Renal cortical epithelial cell (primary cell): ENCODE measurements around the gene METTL15. TPM values are rescaled to one million over a fixed set of nuclear protein-coding genes. Genes with fewer than 3 reads are reported as not detected.
A peak's percentile ranks its signal among the peaks of the same experiment; 100 is the strongest.
"Not testable (repeated sequence)": the region's sequence is repeated elsewhere in the genome, so short reads cannot be mapped to it uniquely, and the experiment has no call there.

Source experiments
- DNase-seq: peaks from one replicate; pipeline ENCODE4 v3.0.0-alpha.2; 2011; ENCODE audit warnings: low read depth
- total RNA-seq: library from RNA; depleted of rRNA; stranded (reverse); fragments of >200 nt; gene quantifications from 2 replicates; pipeline ENCODE4 v1.2.3, GENCODE V29; 2014

Gene METTL15
- total RNA-seq, 1 donor from 2014 or later: 20.8 TPM

DNA sequence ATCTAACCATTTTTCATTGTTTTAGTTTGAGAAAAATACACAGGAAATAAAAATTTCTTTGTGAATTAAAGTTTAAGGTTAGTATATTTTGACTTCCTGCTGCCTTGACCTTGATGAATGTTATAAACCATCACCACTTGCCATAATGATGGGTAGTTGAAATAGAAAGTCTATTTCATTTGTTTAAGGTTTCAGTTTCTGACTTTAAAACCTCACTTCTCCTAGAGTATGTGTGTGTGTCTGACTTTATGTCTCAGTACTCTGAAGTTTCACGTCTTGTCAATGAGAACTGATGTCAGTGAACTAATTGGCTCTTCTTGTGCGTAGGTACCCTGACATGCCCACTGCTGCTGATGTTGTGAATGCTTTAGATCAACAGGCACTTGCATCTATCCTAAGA lies 188.2 kb downstream of the METTL15 start:
- DNase-seq: no peak

DNA sequence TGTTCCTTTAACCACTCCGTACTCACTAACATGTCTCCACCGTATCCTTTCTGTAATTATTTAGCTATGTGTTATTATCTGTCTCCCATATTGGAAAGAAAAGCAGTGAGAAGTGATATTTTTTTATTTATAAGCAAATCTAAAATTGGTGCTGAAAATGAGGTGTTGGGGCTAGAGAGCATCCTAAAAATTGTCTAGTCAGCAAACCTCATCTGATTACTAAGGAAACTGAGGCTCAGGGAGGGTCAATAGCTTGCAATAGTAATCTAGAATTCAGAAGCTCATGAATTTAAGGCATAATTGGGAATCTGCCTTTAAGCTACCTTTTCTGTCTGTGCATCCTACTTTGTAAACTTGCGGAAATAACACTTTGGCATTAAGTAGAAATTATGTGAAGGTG lies 190.0 kb downstream of the METTL15 start:
- DNase-seq: no peak

DNA sequence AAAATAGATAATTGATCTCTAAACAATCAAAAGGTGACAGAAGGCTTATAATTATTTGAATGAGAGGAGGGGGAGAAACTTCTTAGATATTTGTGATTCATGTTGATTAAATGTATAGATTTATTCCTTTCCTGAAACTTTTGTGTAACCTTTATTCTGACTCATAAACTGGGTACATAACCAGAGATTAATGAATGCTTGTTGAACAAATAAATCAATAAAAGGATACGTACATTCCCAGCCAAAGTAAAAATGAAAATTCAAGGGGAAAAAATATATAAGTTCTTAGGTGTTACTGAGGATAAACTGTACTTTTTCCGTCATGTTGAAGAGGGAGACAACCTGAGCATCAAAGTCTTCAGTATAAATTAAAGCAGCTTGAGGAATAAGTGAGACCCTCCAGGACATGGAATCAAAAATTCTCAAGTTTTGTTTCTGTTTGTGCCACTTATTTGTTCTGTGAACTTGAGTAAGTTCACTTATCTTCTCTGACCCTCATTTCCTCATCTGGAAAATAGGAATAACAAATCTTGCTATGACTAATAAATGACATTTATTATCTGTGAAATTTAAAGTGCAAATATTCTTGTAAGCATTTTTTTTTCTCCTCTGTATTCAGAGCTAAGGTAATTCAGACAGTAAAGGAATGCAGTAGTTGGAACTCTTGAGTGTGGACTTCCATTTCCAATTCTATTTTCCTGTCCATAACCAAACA lies 195.4 kb downstream of the METTL15 start:
- DNase-seq: no peak

DNA sequence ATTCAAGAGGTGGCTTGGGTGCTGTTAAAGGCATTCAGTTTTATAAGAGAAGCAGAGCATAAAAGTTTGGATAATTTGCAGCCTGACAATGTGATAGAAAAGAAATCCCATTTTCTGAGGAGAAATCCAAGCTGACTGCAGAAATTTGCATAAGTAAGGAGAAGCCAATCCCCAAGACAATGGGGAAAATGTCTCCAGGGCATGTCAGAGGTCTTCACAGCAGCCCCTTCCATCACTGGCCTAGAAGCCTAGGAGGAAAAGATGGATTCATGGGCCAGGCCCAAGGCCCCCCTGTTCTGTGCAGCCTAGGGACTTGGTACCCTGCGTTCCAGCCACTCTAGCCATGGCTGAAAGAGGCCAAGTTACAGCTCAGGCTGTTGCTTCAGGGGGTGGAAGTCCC lies 207.3 kb downstream of the METTL15 start:
- no peak for DNase-seq

DNA sequence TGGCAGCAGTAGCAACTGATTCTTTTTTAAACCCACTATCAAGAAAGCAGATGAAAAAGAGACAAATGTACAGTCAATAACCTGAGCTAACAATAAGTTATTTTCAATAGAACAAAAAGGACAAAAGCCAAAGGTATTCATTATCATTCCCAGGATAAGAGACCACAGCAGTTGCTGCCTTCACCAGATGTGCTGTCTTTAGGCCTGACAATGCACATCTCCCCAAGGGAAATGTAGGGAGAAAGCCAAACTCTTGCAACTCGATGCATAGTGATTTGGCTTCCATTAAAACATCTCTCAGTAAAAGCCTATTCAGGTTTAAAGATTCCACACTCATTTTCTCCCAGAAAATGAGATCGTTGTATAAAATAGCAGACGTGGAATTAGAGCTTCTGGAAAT lies 210.7 kb downstream of the METTL15 start:
- DNase-seq: no peak

DNA sequence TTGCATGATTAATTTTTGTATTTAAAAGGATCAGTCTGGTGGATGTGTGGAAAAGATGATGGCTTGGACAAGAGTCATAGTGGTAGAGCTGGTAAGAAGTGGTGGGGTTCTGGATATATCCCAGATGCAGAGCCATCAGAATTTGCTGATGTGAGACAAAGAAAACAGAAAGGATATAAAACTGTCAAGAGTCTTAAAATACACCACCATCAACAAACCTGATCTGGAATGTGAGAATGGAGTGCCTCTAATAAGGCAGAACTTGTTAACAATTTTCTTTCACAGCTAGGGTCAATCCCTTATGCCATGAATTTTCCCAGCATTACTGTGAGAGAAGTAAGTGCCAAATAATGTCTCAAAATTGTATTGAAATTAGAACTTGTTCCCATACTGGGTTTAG lies 215.4 kb downstream of the METTL15 start:
- DNase-seq: no peak

DNA sequence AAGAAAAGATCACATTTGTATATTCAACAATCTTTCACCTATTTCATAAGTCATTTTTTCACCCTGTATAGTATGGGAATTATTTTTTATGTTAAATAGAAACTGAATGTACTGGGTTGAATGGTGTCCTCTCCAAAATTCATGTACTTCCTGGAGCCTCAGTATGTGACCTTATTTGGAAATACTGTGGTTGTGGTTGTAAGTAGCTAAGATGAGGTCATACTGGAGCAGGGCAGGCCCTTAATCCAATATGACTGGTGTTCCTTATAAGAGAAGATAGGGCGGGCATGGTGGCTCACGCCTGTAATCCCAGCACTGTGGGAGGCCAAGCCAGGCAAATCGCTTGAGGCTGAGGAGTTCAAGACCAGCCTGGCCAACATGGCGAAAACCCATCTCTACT lies 224.2 kb downstream of the METTL15 start:
- not testable (repeated sequence) for DNase-seq

DNA sequence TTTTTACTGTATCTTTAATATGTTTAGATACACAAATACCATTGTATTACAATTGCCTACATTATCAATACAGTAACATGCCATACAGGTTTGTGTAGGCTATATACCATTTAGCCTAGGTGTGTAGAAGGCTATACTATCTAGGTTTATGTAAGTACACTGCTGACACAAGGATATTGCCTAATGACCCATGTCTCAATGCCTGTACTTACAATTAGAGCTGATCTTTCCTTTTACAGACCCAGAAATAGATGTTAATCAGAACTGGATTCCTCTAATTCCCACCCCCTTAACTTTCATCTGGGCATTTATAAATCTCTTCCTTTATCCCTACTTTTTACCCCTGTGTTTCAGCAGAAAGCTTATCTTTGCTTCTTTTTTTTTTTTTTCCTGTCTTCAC lies 229.5 kb downstream of the METTL15 start:
- DNase-seq: no peak

DNA sequence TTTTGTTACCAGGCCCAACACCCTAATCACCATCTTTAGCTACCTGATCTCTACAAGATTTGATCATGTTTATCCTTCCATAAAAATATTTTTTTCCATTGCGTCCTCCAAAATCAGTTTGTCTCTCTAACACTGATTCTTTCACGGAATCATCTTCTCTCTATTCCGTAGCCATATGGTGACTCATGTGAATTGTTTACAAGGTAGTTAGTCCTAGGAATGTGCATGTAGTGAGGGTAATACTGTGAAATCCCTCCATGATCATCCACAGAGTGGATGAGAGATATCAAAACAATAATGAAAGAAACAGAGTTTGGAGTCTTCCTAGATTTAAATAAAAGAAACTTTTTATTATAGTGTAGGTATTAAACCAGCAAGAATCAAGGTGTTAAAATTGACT lies 230.2 kb downstream of the METTL15 start:
- no peak for DNase-seq

DNA sequence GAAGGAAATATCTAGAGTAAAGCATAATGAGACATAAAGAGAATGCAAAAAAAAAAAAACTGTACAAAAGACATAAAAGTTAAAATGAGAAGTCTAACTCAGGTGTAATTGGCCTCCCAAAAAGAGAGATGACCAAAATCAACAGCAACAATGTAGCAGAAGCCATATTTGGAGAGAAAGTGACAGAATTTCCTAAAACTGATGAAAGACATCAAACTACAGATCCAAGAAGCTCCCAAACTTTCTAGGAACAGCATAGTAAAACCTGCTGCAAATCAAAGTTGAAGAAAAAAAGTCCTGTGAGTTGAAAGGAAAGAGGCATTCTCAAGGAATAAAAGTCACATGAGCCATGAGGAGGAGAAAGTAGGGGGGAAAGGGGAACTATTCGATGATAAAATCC lies 231.3 kb downstream of the METTL15 start:
- no peak for DNase-seq

DNA sequence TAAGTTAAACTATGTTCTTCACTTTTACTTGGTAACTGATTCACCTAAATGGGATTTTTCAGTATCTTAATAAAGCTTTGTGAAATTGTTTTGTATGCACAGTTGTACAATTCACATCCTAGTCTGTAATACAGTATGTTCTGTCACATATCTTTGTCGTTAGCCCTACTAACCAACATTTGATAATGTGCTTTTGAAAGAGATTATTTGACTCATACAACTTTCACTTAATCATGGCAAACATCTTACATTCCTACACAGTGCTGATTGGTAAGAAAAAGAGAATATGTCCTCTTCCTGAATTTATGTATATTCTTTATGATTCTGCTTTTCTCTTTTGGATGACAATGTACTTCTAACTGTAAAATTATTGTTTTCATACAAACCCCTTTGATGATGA lies 234.5 kb downstream of the METTL15 start:
- peak; percentile 15 for DNase-seq

DNA sequence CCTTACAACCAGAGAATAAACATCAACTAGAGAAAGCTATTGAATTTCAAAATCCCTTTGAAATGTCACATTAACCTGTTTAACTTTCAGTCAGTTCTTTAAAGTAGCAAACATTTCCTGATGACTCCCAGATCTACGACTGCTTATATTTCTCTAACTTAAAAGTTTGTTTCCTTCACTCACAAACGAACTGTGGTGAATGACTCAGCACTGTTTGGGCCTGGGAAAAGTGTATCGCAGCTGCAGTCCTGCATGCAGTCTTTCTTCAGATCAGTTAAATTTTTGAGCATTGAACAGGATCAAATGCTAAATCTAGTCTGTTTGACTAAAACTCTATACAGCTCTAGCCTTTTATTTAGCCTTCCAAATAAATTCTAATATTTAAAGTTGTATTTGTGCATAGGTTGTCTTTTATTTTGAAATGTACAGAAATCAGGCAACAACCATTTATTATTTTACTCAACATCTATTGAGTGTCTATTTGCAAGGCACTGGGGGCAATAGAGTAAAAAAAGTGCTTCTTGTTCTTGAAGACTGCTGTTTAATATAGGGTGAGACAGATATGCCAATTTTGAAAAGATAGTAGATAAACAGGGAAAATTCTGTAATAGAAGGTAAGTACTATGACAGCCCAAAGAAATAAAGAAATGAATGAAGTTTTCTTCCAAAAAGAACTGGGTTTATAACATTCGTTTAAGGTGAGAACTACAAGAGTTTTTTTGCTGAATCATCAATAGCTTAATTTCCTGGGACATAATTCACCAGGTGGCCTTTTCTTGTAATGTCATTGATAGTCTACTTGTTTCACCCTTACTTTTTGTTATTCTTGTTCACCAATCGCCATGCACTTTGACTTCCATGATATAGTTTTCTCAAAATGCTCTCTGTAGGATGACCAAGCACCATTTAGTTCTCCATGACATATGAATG lies 235.4 kb downstream of the METTL15 start:
- DNase-seq: peak; percentile 88

DNA sequence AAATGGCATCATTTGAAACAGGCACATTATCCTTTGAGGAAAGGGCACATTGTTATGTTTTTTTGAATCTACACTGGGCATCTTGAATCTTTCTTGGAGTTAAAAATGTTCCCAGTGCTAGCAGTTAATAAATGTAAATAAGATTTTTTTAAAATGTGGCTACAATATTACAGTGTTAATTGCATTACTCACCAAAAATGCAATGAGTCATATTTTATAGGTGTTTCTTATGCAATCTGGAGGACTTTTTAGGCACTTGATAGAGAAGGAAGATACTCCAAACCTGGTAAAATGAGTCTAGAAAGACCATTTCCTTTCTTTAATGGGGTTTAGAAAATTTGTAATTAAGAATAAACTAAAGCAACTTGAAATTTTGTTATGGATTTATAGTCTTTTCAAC lies 238.0 kb downstream of the METTL15 start:
- peak; percentile 63 for DNase-seq

DNA sequence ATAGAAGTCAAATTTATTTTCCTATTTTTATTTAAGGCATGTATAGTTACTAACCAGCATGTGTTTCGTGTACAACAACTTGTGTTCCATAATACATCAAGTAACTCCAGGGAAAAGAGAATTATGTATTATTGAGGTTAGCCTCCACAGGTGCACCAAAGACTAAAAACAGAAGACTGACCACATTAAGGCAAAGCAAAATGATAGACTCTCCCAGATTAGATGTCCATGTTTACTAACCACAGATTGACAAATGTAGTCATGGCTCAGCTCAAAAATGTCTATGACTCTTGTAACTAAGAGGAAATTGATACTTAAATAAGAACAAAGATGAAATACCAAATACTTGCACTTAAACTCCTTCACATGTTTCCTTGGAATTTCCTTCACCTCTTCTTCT lies 238.5 kb downstream of the METTL15 start:
- DNase-seq: no peak

DNA sequence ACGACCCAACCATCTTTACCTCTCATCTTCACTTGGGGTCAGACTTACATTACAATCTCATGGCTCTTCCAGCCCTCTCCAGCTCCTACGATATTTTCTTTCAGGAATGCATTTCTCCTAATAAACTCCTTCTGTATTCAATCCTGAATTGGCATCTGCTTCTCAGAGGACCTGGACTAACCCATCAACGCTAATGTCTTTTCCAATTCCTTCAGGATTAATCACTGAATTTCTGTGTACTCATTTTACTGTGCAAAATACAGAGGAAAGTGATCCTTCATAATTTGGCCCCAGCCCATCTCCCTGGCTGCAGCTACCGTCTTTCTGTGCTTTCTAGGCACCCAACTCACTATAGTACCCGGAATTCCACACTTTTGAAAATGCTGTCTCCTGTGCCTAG lies 239.2 kb downstream of the METTL15 start:
- no peak for DNase-seq

DNA sequence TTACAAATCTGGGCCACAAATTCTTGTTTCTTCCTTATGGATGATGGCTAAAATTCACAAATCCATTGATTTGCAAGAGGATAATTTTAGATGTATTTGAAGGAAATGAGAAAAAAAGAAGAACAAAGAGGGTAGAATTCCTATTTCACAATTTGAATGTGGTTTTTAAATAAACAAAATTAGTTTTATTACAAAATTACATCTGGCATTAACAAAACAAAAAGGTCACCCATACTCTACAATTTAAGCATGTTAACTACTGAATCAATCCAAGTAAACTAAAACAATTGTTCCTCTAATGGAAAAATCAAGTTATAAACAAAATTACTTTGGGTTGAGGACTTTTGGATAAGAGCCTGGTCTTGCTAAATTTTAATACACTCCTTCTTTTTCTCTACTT lies 242.0 kb downstream of the METTL15 start:
- no peak for DNase-seq

DNA sequence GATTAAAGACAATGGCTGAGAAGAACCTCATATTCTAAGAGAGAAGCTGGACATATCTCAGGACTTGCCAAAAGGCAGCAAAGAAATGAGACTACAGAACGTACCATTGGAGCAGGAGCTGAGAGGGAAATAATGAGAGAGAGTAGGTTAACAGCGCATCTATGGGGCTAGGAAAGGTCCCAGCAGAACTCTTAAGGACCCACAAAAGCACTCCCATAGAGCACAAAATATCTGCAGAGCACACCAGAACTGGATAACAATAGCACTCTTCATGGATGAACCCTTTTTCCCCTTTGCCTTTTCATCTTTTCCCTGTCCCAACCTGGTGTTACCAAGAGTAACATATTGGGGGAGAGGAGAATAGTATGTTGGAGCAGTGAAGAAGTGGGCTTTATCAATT lies 245.8 kb downstream of the METTL15 start:
- no peak for DNase-seq

DNA sequence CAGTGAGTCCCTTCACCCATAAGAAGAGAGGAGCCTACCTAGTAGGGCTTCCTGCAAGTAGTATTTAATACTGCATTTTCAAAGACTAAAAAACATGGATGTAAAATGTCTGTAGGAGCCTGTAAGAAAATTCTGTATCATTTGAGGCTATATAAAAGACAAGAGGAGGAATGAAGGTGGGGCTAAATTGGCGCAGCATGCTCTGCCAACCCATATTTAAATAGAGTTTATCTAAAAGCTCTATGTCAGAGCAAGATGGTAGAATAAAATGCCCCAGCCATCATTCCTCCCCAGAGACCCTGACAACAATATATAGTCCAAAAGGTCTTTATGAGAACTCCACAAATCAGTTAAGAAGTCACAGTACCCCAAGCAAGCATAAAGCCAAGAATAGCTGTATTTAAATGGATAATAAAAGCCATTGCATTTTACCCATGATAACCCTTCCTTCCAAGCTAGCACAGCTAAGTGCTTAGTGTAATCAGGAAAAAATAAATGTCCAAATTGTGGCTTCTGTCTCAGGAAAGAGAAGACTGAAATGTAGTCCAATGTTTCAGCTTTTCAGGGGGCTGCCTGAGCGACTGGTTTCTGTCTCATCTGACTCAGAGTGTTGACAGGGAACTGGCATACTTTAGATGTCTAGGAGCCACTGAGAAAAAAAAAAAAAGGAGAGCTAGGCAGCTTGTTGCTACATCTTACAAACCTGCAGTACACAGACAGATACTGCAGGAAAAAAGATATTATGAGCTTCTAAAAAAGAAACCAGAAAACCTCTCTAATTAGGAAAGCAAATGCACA lies 258.6 kb downstream of the METTL15 start:
- peak; percentile 22 for DNase-seq

DNA sequence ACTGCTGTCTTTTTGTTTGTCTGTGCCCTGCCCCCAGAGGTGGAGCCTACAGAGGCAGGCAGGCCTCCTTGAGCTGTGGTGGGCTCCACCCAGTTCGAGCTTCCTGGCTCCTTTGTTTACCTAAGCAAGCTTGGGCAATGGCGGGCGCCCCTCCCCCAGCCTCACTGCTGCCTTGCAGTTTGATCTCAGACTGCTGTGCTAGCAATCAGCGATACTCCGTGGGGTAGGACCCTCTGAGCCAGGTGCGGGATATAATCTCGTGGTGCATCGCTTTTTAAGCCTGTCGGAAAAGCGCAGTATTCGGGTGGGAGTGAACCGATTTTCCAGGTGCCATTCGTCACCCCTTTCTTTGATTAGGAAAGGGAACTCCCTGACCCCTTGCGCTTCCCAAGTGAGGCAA lies 269.9 kb downstream of the METTL15 start:
- not testable (repeated sequence) for DNase-seq
